ENCODE results near the gene SELENOP. TPM values are rescaled to one million over a fixed set of nuclear protein-coding genes. Genes with fewer than 3 reads are reported as not detected.

Gene SELENOP
- total RNA-seq, 2 donors from 2014 or later, result 161 to 213 TPM

DNA sequence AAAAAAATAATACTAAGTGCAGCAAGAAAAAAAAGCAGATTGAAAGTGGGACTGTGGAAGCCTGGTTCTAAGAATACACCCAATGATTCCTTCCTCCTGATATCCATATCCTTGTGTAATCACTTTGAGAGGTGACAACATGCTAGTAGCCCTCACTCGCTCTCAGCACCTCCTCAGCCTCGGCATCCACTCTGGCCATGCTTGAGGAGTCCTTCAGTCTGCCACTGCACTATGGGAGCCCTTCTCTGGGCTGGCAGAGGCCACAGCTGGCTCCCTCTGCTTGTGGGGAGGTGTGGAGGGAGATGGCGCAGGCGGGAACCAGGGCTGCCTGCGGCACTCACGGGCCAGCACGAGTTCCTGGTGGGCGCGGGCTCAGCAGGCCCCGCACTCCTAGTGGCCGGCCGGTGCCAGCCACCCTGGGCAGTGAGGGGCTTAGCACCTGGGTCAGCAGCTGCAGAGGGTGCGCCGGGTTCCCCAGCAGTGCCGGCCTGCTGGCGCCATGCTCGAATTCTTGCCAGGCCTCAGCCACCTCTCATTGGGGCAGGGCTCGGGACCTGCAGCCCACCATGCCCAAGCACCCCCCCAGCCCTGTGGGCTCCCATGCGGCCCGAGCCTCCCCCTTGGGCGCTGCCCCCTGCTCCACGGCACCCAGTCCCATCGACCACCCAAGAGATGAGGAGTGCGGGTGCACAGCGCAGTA, 24.5 kb upstream of the SELENOP start:
- Histone ChIP-seq H3K27ac (no peak overlapping the region), H3K9me3 (no peaks in the 10 kb centered on the region), H3K4me1 (peaks cover 0 to 16% of the 10 kb centered on the region in 2 donors), H3K36me3 (no peaks in the 10 kb centered on the region), H3K4me3 (no peak overlapping the region), H3K27me3 (no peaks in the 10 kb centered on the region)
- DNase-seq (ENCODE audit: low spot score), result no peak
- TF ChIP-seq, protein P1, sequence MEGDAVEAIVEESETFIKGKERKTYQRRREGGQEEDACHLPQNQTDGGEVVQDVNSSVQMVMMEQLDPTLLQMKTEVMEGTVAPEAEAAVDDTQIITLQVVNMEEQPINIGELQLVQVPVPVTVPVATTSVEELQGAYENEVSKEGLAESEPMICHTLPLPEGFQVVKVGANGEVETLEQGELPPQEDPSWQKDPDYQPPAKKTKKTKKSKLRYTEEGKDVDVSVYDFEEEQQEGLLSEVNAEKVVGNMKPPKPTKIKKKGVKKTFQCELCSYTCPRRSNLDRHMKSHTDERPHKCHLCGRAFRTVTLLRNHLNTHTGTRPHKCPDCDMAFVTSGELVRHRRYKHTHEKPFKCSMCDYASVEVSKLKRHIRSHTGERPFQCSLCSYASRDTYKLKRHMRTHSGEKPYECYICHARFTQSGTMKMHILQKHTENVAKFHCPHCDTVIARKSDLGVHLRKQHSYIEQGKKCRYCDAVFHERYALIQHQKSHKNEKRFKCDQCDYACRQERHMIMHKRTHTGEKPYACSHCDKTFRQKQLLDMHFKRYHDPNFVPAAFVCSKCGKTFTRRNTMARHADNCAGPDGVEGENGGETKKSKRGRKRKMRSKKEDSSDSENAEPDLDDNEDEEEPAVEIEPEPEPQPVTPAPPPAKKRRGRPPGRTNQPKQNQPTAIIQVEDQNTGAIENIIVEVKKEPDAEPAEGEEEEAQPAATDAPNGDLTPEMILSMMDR (IDR thresholded peaks at IDR 0.05), result no peak

DNA sequence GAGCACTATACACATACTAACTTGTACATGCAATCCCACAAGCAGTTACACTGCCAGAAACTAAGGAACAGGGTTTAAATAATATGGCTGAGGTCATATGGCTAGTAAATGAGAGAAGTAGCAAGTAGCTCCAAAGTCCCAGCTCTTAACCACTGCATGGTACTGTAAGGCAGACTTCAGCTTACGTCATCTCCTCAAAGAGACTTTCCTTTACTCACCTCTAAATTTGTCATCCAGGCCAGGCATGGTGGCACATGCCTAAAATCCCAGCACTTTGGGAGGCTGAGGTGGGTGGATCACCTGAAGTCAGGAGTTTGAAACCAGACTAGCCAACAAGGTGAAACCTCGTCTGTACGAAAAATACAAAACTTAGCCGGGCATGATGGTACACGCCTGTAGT, 20.4 kb upstream of the SELENOP start:
- TF ChIP-seq, protein P1 (IDR thresholded peaks at IDR 0.05), result no peak
- Histone ChIP-seq H3K4me3 (no peak overlapping the region), H3K27ac (no peak overlapping the region), H3K4me1 (peaks cover 0 to 2% of the 10 kb centered on the region in 2 donors), H3K36me3 (no peaks in the 10 kb centered on the region), H3K27me3 (no peaks in the 10 kb centered on the region), H3K9me3 (no peaks in the 10 kb centered on the region)
- no peak for DNase-seq (ENCODE audit: low spot score)

DNA sequence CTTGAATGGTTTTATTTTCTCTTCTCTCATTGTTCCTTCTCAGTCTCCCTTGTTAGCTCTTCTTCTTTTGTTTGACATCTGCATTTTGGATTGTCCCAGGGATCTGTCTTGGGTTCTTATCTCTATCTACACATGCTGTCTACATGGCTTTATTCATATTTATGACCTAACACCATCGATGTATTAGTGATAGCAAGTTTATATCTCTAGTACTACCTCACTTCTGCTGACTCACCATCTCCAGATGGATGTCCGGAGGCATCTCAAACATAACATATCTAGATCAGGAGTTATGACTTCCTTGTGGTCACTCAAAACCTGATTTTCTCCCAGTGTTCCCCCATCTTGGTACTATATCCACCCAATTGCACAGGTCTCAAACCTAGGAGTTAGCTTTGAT, 19.2 kb upstream of the SELENOP start:
- Histone ChIP-seq H3K36me3 (no peaks in the 10 kb centered on the region), H3K4me1 (peaks cover 0 to 7% of the 10 kb centered on the region in 2 donors), H3K27ac (no peak overlapping the region), H3K4me3 (no peak overlapping the region), H3K27me3 (no peaks in the 10 kb centered on the region), H3K9me3 (no peaks in the 10 kb centered on the region)
- TF ChIP-seq, protein P1 (IDR thresholded peaks at IDR 0.05), result no peak
- DNase-seq (ENCODE audit: low spot score), result no peak

DNA sequence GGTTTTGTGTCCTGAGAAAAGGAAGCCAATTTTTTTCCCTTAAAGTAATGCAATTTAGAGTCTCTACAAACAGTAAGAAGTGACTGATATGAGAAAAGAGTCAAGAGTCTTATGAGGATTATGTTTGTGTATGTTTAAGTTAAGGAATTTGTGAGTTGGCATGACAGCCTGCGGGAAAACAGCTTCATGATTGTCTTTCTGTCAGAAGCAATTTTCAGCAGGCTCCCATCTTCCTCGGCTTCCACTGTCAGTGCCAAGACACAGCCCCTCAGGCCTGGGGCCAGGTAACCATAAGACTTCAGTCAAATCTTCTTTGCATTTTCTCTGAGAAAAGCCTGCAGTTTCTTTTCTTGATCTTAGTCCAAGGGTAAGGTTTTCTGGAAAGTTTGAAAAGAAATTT, 17.0 kb upstream of the SELENOP start:
- no peaks in the 10 kb centered on the region for H3K9me3 ChIP-seq
- TF ChIP-seq, protein P1 (IDR thresholded peaks at IDR 0.05), result no peak
- H3K27ac ChIP-seq, result no peak overlapping the region
- H3K4me1 ChIP-seq, result peaks cover 0 to 7% of the 10 kb centered on the region in 2 donors
- H3K36me3 ChIP-seq, result no peaks in the 10 kb centered on the region
- no peak for DNase-seq (ENCODE audit: low spot score)
- no peak overlapping the region for H3K4me3 ChIP-seq
- no peaks in the 10 kb centered on the region for H3K27me3 ChIP-seq

DNA sequence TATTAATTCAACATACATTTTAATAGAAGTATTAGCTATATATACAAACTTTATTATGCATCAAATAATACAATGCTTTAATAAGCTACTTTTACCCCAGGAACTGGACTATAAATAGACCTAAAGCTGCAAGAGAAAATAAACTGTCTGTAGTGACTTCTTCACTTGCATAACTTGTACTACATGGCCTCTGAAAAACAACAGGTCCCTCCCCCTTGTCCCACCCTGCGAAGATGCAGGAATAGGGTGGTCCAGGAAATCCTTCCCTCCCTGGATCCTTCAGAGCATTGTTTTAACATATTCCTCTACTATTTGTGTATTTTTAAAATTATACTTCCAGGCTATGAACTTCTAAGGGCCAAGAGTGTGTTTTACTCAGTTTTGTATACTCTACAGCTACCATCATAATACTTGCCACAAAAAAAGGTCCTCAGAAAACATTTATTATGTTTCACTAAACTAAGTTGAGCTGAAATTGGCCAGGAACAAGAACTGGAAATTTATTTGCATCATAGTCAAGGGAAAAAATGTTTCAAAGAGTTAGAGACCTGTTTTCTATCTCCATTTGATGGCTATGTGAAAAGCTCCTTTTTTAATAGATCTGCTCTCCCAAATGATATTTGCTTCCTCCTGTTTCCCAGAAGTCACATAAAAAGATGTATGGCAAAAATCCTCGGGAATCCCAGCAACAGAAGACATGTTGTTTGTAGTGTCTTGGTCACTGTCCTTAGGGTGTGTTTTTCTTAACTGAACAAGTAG, 15.2 kb upstream of the SELENOP start:
- H3K4me3 ChIP-seq, result no peak overlapping the region
- peaks cover 0 to 7% of the 10 kb centered on the region in 2 donors for H3K4me1 ChIP-seq
- no peaks in the 10 kb centered on the region for H3K27me3 ChIP-seq
- no peak overlapping the region for H3K27ac ChIP-seq
- no peaks in the 10 kb centered on the region for H3K9me3 ChIP-seq
- TF ChIP-seq, protein P1 (IDR thresholded peaks at IDR 0.05), result no peak
- H3K36me3 ChIP-seq, result no peaks in the 10 kb centered on the region
- DNase-seq (ENCODE audit: low spot score), result no peak

All from right atrium auricular region (tissue), 2 donors.